Suprapubic skin (tissue), 4 donors: ENCODE data around the gene TENM3.

Experiments used
- CTCF ChIP-seq, 2 donors: fragments of 200-600 bp in 1 of 2; fragments of 450-650 bp in 1 of 2; sonication (generic) in 1 of 2; IDR thresholded peaks; one replicate each; pipeline ENCODE4 v1.5.1; 2016 to 2019; ENCODE audit warnings: antibody characterized with exemption in 2 of 2, mild to moderate bottlenecking in 1 of 2, moderate library complexity in 1 of 2
- EP300 ChIP-seq: sonication (generic); formaldehyde crosslinking; IDR thresholded peaks from one replicate; pipeline ENCODE4 v1.6.1; 2017; ENCODE audit warnings: antibody characterized with exemption
- POLR2A ChIP-seq, 2 donors: fragments of 450-650 bp; IDR thresholded peaks; one replicate each; pipeline ENCODE4 v1.6.1; 2017; ENCODE audit warnings: antibody characterized with exemption in 2 of 2, mild to moderate bottlenecking in 2 of 2, moderate library complexity in 2 of 2
- POLR2AphosphoS5 ChIP-seq, 3 donors: sonication (generic); formaldehyde crosslinking; IDR thresholded peaks; one replicate each; pipeline ENCODE4 v1.6.1; 2017; ENCODE audit warnings: antibody characterized with exemption in 3 of 3

- no peak for TF ChIP-seq POLR2AphosphoS5 (IDR thresholded peaks at IDR 0.05)
- no peak for TF ChIP-seq CTCF (IDR thresholded peaks at IDR 0.05)
- no peak for TF ChIP-seq POLR2A (IDR thresholded peaks at IDR 0.05)
- TF ChIP-seq EP300, result no peak
Observed at GRCh38 chr4:182585321-182585720, 342.1 kb downstream of the TENM3 start.
